Central memory CD8-positive, alpha-beta T cell (primary cell): ENCODE data around the gene ZNF841.
"Not testable (repeated sequence)": the region's sequence is repeated elsewhere in the genome, so short reads cannot be mapped to it uniquely, and the experiment has no call there.

Experiments
- ATAC-seq: fragments of 150-1000 bp; cut with Tn5 transposase; replicated peaks from 2 replicates; pipeline ENCODE4 v1.10.0; 2022; ENCODE audit warnings: mild to moderate bottlenecking, moderate FRiP score, moderate number of reproducible peaks; ENCODE audit not compliant: poor library complexity, severe bottlenecking; ENCODE audit errors: extremely low read depth
- DNase-seq, 2 donors: peaks; one replicate each; pipeline ENCODE4 v3.0.0; 2021; ENCODE audit warnings: low spot score in 2 of 2
- H3K27ac Mint-ChIP-seq: one replicate; pipeline ENCODE4 v1.8.0; 2022; ENCODE audit warnings: low read depth, mild to moderate bottlenecking, moderate library complexity, mixed read lengths
- H3K27me3 Mint-ChIP-seq: one replicate; pipeline ENCODE4 v1.8.0; 2022; ENCODE audit warnings: mixed read lengths
- H3K36me3 Mint-ChIP-seq: one replicate; pipeline ENCODE4 v1.8.0; 2022; ENCODE audit warnings: mild to moderate bottlenecking, moderate library complexity, mixed read lengths; ENCODE audit not compliant: insufficient read depth
- H3K4me1 Mint-ChIP-seq: one replicate; pipeline ENCODE4 v1.8.0; 2022; ENCODE audit warnings: mixed read lengths
- H3K4me3 Mint-ChIP-seq: one replicate; pipeline ENCODE4 v1.8.0; 2022; ENCODE audit warnings: mild to moderate bottlenecking, moderate library complexity, mixed read lengths
- H3K9me3 Mint-ChIP-seq: one replicate; pipeline ENCODE4 v1.8.0; 2022; ENCODE audit warnings: mixed read lengths

The ZNF841 gene

DNA sequence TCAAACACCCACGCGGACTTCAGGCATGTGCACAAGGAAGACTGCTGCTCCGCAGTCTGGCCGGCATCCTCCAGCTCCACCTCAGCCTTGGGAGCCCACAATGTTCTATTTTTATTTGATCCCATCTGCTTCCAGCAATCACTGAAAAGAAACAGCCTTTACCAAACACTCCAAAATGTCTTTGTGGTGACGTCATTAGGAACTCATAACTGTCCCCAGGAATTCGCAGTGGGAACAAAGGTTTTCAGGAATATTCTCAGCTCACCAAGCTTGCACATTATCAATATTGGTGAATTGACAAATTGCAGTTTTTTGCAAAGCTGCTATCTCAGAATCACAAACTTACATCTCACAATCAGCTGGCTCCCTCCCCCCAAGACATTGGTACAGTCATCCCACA, 15.2 kb upstream of the ZNF841 start:
- peaks cover 33% of the 10 kb centered on the region for H3K9me3 Mint-ChIP-seq
- ATAC-seq (no peak), DNase-seq (no peak)
- no peak overlapping the region for H3K4me3 Mint-ChIP-seq
- H3K27ac Mint-ChIP-seq, result no peak overlapping the region
- H3K27me3 Mint-ChIP-seq, result no peaks in the 10 kb centered on the region
- H3K36me3 Mint-ChIP-seq, result no peaks in the 10 kb centered on the region
- peaks cover 4% of the 10 kb centered on the region for H3K4me1 Mint-ChIP-seq

DNA sequence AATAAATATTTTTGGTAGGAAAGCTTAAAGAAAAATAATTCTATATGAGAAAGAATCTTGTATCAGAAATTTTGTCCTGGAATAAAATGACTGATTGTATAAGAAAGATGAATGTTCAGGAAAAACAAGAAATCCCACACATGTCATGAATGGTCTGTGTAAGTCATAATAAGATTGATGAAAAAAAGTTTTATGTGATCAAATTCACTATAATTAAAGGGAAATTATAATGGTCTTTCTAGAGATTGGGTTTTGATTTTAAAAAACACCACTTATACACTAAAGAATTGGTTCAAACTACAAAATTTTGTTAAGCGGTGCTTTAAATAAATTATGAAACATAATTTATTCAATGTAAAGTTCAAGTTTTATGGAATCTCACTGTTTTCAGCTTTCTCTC, 7.2 kb upstream of the ZNF841 start:
- no peaks in the 10 kb centered on the region for H3K36me3 Mint-ChIP-seq
- DNase-seq, result no peak
- no peak overlapping the region for H3K4me3 Mint-ChIP-seq
- no peaks in the 10 kb centered on the region for H3K27me3 Mint-ChIP-seq
- no peak for ATAC-seq
- H3K4me1 Mint-ChIP-seq, result peaks cover 4% of the 10 kb centered on the region
- peaks cover 12% of the 10 kb centered on the region for H3K9me3 Mint-ChIP-seq
- H3K27ac Mint-ChIP-seq, result no peak overlapping the region

DNA sequence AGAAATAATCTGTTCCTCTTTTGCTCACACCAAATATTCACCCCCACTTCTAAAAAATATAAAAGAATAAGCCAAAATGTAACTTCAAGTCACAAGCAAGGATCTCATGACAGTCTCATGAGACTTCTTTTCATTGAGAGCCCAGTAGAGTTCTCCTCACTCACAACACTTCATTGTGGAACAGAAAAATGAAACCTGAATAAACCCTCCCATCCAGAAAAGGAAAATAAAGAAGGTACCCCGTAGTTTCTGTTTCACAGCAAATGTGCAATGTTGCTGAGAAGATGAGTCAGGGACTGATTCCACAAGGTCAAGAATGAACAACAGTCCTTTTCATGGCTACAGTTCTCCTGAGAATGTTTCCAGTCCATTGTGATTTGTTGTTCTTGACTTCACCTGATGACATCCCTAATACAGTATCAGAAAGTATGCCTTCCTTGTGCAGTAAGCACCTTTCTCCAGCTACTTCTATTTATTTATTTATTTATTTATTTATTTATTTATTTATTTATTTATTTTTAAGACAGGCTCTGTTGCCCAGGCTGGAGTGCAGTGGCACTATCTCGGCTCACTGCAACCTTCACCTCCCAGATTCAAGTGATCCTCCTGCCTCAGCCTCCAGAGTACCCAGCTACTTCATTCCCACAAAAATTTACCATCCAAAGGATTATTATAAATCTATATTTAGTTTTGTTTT, 6.4 kb upstream of the ZNF841 start:
- Mint-ChIP-seq H3K4me1 (peaks cover 4% of the 10 kb centered on the region), H3K27me3 (no peaks in the 10 kb centered on the region), H3K4me3 (no peak overlapping the region), H3K9me3 (peaks cover 6% of the 10 kb centered on the region), H3K36me3 (no peaks in the 10 kb centered on the region), H3K27ac (no peak overlapping the region)
- DNase-seq (no peak), ATAC-seq (no peak)

DNA sequence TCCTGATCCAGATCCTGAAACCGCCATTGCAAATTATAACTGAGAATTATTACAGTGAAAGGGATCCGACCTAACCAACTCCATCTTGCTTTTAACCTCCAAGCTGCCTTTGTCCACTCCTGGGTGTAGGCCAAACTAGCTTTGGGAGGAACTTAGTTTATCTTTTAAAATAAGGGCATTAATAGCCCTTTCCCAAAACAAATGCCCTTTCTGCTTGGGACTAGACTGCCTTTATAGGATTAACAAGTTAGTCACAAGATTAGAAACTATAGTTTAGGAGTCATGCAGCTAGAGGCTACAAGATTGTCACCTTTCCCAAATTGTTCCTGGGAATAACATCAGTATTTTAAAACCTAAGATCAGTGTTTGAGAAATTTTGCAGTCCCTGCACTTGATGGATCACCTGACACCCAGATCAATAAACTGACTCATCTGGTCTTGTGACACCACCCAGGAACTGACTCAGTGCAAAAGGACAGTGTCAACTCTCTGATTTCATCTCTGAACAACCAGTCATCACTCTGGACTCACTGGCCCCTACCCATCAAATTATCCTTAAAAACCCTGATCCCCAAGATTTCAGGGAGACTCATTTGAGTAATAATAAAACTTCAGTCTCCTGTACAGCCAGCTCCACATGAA, 4.1 kb upstream of the ZNF841 start:
- H3K27ac Mint-ChIP-seq, result no peak overlapping the region
- H3K36me3 Mint-ChIP-seq, result peaks cover 5% of the 10 kb centered on the region
- peaks cover 10% of the 10 kb centered on the region for H3K9me3 Mint-ChIP-seq
- no peak for DNase-seq
- no peak overlapping the region for H3K4me3 Mint-ChIP-seq
- H3K4me1 Mint-ChIP-seq, result peaks cover 11% of the 10 kb centered on the region
- ATAC-seq, result no peak
- H3K27me3 Mint-ChIP-seq, result no peaks in the 10 kb centered on the region

DNA sequence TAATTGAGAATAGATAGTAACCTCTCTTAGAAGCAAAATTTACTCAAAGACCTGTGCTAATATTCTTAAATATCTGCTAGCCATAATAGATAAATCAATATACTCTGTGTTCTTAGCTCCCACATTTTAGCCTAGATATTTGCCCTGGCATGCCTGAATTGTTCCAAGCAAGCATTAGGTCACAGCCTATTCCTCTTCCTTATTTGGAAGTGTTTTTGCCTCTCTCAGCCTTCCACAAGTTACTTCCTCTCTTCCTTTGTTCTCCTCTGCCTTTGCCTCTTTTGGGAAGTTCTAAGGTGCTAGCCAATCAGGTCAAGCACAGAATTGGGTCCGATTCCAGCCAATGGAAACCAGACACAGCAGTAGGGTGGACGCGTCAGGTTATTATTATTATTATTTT, 851 bp upstream of the ZNF841 start:
- ATAC-seq, DNase-seq, H3K27me3 Mint-ChIP-seq, H3K27ac Mint-ChIP-seq: not testable (repeated sequence)
- H3K4me1 Mint-ChIP-seq, result peaks cover 34% of the 10 kb centered on the region
- H3K4me3 Mint-ChIP-seq, result peak overlapping the region; percentile 95
- H3K9me3 Mint-ChIP-seq, result peaks cover 11% of the 10 kb centered on the region
- H3K36me3 Mint-ChIP-seq, result peaks cover 14% of the 10 kb centered on the region

DNA sequence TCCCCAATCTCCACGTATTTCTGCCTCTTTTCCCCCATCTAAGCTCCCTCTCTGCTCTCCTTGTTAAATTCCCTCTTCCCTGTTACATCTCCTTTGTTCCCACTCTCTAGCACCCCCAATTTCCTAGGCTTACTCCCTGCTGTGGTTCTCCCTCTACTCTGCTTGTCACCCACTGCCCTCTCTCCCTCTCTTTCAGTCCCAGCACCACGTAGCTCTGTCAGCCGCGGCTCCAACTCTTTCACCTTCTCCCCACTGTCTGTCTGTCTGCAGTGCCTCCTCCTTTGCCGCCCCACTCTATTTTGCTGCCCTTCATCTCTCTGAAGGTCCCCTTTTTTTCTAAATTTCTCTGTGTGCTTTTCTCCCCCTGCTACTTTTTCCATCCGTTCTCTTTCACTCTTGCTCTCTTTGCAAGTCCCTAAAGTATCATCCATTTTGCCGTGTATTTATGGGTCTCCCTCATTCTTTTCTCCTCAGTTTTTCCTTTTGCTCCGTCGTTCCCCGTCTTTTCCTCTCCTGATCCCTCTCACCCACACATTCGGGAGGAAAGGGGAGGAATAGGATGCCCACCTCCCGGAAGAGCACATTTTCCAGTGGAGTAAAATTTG, 937 bp downstream of the ZNF841 start:
- ATAC-seq, result no peak
- DNase-seq, result no peak

DNA sequence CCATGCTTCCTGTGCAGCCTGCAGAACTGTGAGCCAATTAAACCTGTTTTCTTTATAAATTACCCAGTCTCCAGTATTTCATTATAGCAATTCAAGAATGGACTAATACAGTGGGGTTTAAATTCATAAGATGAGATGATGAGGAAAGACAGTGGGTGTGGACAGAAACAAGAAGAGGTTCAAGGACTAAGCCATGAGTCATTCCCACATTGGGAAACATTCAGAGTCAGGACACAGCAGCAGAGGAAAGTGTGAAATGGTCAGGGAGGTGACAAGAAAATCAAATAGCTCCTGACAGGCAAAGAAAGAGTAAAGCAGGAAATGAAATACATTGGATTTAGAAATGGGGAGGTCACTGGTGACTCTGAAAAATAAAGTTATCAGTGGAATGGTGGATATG, 9.1 kb downstream of the ZNF841 start:
- Mint-ChIP-seq H3K4me1 (peaks cover 18% of the 10 kb centered on the region), H3K27ac (peak overlapping the region; percentile 39), H3K4me3 (no peak overlapping the region), H3K9me3 (peaks cover 18% of the 10 kb centered on the region), H3K27me3 (no peaks in the 10 kb centered on the region), H3K36me3 (peaks cover 53% of the 10 kb centered on the region)
- no peak for DNase-seq
- no peak for ATAC-seq

More for the DNA sequence above, 937 bp downstream of the ZNF841 start:
- Mint-ChIP-seq H3K9me3 (peaks cover 21% of the 10 kb centered on the region), H3K4me1 (peaks cover 46% of the 10 kb centered on the region), H3K4me3 (peak overlapping the region; percentile 95), H3K27me3 (no peaks in the 10 kb centered on the region), H3K27ac (peak overlapping the region; percentile 97), H3K36me3 (peaks cover 23% of the 10 kb centered on the region)

DNA sequence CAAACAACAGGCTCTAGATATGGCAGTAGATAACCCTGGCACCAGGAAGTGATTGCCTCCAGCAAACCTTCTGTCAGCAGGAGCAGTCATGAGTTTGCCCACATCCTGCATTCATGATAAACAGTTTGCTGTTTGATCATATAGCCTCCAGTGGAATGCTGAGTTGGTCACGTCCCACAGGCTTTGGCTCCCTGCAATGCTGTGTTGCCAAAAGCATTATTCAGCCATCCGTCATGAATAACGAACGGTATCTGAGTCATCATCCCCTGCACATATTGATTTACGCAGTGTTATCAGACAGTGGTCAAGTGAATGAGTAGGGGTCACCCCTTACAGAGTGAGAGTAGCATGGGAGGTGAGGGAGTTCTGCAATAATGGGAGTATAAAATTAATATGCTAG, 25.1 kb downstream of the ZNF841 start:
- Mint-ChIP-seq H3K36me3 (peaks cover 58% of the 10 kb centered on the region), H3K27ac (no peak overlapping the region), H3K4me3 (no peak overlapping the region), H3K4me1 (peaks cover 6% of the 10 kb centered on the region), H3K9me3 (peaks cover 47% of the 10 kb centered on the region), H3K27me3 (no peaks in the 10 kb centered on the region)
- DNase-seq (no peak), ATAC-seq (no peak)

DNA sequence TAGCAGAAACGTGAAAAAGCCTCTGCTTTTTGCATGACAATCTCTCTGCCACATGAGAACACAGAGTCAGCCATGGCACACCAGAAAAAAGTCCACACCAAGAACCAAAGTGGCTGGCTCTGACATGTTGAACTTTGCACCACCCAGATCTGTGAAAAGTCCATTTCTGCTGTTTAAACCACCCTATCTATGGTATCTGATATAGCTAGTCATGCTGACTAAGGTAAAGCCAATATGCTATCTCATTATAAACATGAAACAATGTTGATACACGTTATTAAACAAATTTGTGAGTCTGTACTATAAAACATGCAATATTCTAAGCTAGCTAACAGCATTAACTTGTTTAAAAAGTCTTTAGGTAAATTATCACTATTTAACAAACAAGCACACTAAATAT, 25.9 kb downstream of the ZNF841 start:
- peaks cover 45% of the 10 kb centered on the region for H3K9me3 Mint-ChIP-seq
- no peak overlapping the region for H3K27ac Mint-ChIP-seq
- H3K27me3 Mint-ChIP-seq, result no peaks in the 10 kb centered on the region
- H3K36me3 Mint-ChIP-seq, result peaks cover 52% of the 10 kb centered on the region
- no peak overlapping the region for H3K4me3 Mint-ChIP-seq
- H3K4me1 Mint-ChIP-seq, result peaks cover 6% of the 10 kb centered on the region
- no peak for ATAC-seq
- no peak for DNase-seq

DNA sequence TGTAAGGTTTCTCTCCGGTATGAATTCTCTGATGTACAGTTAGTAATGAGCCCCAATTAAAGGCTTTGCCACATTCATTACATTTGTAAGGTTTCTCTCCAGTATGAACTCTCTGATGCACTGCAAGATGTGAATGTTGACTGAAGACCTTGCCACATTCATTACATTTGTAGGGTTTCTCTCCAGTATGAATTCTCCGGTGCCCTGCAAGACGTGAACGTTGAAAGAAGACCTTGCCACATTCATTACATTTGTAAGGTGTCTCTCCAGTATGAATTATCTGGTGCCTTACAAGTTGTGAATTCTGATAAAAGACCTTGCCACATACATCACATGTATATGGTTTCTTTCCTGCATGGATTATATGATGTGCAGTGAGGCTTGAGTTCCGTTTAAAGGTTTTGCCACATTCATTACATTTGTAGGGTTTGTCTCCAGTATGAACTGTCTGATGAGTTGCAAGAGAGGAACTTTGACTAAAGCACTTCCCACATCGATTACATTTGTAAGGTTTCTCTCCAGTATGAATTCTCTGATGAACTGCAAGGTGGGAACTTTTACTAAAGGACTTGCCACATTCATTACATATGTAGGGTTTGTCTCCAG, 29.2 kb downstream of the ZNF841 start:
- no peaks in the 10 kb centered on the region for H3K27me3 Mint-ChIP-seq
- no peak overlapping the region for H3K4me3 Mint-ChIP-seq
- peaks cover 6% of the 10 kb centered on the region for H3K4me1 Mint-ChIP-seq
- H3K9me3 Mint-ChIP-seq, result peaks cover 34% of the 10 kb centered on the region
- H3K36me3 Mint-ChIP-seq, result peaks cover 36% of the 10 kb centered on the region
- DNase-seq (no peak), ATAC-seq (no peak)
- no peak overlapping the region for H3K27ac Mint-ChIP-seq

DNA sequence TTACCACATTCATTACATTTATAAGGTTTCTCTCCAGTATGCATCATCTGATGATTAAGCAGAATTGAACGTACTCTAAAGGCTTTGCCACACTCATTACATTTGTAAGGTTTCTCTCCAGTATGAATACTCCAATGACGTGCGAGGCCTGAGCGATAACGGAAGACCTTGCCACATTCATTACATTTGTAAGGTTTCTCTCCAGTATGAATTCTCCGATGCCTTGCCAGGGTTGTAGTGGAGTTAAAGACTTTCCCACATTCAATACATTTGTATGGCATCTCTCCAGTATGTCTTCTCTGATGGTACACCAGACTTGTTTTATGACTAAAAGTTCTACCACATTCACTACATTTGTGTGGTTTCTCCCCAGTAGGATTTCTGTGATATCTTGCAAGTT, 30.2 kb downstream of the ZNF841 start:
- Mint-ChIP-seq H3K4me1 (peaks cover 6% of the 10 kb centered on the region), H3K9me3 (peaks cover 31% of the 10 kb centered on the region), H3K4me3 (no peak overlapping the region), H3K27ac (no peak overlapping the region), H3K36me3 (peaks cover 27% of the 10 kb centered on the region), H3K27me3 (no peaks in the 10 kb centered on the region)
- ATAC-seq (no peak), DNase-seq (no peak)

DNA sequence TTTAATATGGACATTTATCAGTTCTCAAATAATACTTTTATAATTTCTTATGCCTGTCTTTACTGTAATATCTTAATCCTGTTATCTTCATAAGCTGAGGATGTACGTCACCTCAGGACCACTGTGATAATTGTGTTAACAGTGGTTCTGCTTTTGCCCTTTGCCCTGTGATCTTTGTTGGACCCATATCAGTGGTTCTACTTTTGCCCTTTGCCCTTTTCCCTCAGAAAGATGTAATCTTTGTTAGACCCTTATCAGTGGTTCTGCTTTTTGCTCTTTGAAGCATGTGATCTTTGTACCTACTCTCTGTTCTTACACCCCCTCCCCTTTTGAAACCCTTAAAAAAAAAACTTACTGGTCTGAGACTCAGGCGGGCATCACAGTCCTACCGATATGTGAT, 39.1 kb downstream of the ZNF841 start:
- peaks cover 37% of the 10 kb centered on the region for H3K9me3 Mint-ChIP-seq
- not testable (repeated sequence) for DNase-seq, H3K27ac Mint-ChIP-seq, H3K4me3 Mint-ChIP-seq, H3K4me1 Mint-ChIP-seq, H3K27me3 Mint-ChIP-seq, H3K36me3 Mint-ChIP-seq, ATAC-seq

DNA sequence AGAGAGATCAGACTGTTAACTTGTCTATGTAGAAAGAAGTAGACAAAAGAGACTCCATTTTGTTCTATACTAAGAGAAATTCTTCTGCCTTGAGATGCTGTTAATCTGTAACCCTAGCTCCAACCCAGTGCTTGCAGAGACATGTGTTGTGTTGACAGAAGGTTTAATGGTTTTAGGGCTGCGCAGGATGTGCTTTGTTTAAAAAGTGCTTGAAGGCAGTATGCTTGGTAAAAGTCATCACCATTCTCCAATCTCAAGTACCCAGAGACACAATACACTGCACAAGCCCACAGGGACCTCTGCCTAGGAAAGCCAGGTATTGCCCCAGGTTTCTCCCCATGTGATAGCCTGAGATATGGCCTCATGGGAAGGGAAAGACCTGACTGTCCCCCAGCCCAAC, 43.8 kb downstream of the ZNF841 start:
- H3K4me3 Mint-ChIP-seq, result not testable (repeated sequence)
- peaks cover 17% of the 10 kb centered on the region for H3K36me3 Mint-ChIP-seq

More for the DNA sequence above, 43.8 kb downstream of the ZNF841 start:
- H3K4me1 Mint-ChIP-seq, result peaks cover 26% of the 10 kb centered on the region
- peaks cover 34% of the 10 kb centered on the region for H3K9me3 Mint-ChIP-seq
- H3K27ac Mint-ChIP-seq, DNase-seq, H3K27me3 Mint-ChIP-seq, ATAC-seq: not testable (repeated sequence)
